Islet precursor cell (in vitro differentiated cells): Measurements from ENCODE around the gene SLC12A3.
"Not testable (repeated sequence)": the region's sequence is repeated elsewhere in the genome, so short reads cannot be mapped to it uniquely, and the experiment has no call there.

ENCODE experiments used
- DNase-seq: peaks from one replicate; pipeline ENCODE4 v3.0.0-alpha.2; 2018

The SLC12A3 gene

DNA sequence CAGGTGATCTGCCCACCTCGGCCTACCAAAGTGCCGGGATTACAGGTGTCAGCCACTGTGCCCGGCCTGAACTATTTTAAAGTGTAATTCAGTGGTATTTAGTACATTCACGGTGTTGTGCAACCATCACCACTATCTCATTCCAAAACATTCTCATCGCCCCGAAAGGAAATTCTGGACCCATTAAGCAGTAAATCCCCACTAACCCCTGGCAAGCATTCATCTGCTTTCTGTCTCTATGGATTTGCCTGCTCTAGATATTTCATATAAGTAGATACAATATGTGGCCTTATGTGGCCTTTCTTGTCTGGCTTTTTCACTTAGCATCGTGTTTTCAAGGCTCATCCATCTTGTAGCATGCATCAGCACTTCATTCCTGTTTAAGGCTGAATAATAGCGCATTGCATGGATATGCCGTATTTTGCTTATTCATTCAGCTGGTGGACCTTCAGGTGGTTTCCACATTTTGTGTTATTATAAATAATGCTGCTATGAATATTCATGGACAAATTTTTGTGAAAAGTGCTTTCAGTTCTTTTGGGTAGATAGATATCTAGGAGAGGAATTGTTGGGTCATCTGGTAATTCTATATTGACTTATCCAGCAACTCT, 58.6 kb downstream of the SLC12A3 start:
- no peak for DNase-seq

DNA sequence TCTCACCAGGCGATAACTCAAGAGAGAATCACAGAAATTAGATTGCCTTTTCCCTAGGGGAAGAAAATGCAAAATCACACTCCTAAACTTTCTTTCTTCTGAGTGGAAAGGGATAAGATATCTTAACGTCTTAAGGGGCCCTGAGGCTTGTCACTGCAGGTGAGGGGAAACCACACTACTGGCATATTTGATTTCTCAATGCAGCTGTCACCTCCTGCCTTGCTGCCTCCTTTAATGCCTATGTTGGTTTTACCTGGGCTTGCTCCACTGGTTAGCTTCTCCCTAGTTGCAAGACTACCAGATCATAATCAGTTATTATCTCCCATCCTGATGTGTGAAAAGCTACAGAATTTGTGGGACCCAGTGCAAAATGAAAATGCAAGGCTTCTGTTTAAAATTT, 62.5 kb downstream of the SLC12A3 start:
- DNase-seq = no peak

DNA sequence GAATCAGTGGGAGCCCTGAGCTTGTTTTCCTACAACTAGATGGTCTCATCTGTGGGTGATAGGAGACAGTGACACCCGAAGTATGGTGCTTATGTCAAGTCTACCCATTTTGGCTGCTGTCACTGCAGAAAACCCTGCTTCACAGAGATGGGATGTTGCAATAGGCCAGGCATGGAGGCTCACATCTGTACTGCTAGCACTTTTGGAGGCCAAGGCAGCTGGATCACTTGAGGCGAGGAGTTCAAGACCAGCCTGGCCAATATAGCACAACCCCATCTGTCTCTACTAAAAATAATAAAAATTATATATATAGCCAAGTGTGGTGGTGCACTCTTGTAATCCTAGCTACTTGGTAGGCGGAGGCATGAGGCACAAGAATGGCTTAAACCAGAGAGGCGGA, 64.6 kb downstream of the SLC12A3 start:
- DNase-seq = no peak

DNA sequence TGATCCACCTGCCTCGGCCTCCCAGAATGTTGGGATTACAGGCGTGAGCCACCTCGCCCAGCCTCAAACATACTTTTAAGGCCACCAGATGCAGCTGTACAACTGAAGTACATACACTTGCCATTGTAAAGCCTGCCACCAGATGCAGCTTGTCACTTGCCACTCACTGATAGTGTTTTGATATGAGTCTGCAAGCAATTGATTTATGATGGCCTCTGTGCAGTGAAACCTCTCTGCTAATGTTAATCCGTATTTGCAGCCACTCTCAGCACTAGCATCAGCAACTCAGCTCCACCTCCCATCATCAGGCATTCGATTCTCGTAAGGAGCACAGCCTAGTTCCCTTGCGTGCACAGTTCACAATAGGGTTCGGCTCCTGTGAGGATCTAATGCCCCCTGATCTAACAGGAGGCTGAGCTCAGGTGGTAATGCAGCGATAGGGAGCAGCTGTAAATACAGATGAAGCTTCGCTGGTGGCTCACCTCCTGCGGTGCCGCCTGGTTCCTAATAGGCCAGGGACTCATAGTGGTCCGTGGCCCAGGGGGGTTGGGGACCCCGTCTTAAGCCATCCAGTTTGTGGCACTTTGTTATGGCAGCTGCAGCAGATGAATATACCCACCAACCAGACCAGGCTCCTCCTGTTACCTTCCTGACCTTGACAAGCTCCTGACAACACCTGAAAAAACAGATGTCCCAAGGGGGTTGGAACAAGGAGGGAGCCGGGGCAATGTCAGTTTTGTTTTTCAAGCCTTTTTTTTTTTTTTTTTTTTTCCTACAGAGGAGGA, 65.7 kb downstream of the SLC12A3 start:
- DNase-seq = no peak

DNA sequence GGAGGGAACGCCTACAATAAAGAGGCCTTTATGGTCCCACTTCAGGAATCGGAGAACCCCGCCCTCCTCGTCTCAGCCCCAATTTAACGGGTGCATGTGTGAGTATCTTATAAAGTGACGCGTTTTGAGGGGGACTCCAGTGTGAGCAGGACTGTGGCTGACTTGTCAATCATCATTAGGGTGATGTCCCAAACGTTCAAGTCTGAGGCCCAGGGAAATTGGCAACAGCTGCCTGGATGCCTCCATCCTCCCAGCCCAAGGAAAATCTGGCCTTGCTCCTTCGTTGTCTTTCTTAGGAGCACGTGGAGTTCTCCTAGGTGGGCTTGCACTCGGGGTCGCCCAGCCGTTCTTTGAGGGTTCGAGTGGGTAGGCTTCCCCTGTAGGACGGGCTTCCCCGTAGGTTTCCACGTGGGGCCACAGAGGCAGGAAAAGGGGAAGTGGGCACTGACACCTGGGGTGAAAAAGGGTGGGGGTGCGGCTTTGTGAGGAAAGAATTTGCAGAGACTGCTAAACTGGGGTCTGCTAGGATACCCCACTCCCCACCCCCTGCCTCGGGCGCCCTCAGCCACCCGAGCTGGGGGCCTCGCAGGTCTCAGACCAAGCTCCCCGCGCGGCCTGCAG, 66.4 kb downstream of the SLC12A3 start:
- no peak for DNase-seq

DNA sequence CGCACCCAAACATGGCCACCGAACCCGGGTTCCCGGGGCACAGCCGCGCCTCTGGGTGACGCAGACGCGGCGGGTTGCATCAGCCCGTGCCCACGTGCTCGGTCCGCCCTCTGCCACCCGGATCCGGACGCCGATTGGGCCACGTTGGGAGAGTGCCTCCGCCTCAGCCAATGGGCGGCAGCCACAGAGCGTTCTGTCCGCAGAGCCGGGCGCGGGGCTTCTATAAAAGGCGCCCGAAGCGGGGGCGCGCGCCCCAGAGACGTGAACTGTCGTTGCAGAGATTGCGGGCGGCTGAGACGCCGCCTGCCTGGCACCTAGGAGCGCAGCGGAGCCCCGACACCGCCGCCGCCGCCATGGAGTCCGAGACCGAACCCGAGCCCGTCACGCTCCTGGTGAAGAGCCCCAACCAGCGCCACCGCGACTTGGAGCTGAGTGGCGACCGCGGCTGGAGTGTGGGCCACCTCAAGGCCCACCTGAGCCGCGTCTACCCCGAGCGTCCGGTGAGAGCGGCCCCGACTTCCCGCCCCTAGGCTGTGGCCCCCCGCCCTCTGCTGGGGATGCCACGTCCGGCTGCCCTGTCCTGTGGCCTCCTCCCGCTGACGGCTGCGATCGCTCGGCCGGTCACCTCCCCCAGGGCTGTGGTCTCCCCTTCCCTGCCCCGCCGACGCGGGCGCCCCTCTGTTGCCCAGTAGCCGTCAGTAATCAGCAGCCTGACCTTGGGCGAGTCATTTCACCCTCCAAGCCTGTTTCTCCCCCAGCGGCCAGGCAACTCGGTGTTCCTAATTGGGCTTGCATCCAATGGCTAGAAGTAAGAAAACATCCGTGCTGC, 67.1 kb downstream of the SLC12A3 start, which contains the start of gene HERPUD1:
Gene HERPUD1, plus strand, starts transcription at position 251 of the 829 bp plus-strand sequence. Its CDS starts 103 bp downstream, at position 354.
- DNase-seq = peak; percentile 99

DNA sequence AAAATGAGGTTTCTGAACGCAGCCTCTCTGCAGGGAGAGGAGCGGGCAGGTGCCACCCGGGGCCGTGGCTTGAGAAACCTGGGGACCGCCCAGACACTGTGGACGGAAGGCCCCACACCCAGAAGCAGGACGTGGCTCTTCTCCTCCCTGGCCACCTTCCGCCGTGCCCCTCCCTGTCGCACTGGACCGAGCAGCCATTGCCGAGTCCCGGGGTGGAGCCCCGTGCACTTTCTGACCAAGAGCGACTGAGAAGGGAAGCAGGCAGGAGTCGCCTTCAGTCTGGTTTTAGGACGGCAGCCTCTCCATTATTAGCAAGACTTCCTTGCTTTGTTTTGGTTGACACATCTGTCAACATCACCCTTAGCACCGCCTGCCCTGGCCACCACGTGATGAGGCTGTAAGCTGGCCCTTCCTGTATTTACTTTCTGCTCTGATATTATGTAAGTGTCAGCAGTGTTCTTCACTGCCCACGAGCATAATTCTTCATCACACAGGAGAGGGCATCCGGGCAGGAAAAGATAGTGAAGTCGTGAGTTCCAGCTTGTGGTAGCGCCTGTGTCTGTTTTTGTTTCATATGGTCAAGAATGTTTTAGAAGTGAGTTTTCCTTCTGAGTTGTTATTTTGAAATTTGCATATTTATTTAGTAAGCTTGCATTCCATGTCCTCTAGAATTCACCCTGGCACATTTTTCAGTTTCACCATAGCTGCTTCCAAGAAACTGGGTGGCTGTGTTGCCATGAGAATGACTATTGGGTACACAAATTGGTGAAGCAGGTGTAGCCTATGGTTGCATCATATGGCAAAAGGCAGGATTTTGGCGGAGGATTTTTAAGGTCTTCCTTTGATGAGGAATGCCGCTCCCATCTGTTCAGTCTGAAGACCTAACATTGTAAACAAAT, 68.0 kb downstream of the SLC12A3 start:
- DNase-seq = peak; percentile 75

DNA sequence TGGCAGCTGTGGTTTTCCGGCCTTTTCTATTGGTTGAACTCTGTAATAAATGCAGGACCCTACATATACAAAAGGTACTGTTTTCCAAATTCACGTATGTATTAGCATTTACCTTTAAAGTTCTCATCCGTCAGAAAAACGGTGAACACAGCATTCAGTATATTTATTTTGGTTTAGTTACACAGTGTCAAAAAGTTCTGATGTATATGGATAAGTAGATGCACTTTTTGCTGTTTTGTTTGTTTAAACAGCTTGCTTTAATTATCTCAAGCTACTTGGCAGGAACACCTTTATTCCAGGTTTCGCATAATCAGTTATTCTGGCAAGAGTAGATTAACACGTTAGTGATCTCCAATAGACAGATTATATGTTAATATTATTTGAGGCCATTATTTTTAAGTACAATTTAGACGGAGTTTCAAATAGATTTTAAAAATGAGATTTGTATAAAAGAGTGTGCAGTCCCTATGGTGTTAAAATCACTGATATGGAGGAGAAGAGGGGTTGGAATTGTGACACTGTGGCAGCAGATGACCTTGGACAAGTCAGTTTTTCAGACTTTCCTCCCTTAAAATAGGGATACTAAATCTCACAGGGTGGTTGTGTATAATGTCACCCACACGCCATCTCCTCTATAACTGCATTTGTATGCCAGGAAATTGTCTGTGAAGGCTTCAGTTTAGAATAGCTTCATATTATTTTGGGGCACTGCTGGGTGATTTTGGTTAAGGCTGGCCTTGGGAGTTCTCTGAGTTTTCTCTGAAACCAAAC, 69.0 kb downstream of the SLC12A3 start:
- DNase-seq = no peak

DNA sequence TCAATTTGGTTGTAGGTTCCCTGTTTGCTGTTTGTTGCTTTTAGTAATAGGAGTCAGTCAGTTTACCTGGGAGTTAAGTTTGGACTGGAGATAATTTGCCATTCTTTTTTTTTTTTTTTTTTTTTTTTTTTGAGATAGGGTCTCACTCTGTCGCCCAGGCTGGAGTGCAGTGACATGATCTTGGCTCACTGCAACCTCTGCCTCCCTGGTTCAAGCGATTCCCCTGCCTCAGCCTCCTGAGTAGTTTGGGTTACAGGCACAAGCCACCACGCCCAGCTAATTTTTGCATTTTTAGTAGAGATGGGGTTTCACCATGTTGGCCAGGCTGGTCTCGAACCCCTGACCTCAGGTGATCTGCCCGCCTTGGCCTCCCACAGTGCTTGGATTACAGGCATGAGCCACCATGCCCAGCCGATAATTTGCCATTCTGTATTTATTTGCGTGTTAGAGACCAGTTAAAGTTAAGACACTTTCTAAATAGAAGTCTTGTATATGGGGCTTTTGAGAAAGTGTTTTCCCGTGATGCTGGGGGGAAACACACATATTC, 69.7 kb downstream of the SLC12A3 start:
- not testable (repeated sequence) for DNase-seq

DNA sequence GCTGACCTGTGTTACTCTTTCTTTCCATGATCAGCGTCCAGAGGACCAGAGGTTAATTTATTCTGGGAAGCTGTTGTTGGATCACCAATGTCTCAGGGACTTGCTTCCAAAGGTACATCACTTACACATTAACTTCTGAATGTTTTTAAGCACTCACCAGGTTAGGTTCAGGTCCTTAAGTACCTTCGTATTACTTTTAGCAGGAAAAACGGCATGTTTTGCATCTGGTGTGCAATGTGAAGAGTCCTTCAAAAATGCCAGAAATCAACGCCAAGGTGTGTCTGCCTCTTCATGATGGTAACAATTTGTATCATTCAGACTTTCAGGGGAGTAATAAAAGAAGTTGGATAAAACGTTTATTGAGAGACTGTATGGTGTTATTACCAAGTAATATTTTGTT, 70.2 kb downstream of the SLC12A3 start:
- DNase-seq = no peak

DNA sequence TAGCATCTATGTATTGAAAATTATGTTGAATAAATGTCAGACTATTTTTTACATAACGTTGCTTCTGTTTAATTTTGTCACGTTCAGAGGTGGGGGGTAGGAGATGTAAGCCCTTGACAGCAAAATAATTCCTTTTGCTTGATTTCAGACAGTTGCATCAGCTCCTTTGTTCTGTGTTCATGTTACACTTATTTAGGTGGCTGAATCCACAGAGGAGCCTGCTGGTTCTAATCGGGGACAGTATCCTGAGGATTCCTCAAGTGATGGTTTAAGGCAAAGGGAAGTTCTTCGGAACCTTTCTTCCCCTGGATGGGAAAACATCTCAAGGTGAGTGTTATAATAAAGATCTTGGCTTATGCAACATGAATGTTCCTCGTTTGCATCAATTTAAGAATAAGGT, 71.5 kb downstream of the SLC12A3 start:
- DNase-seq = no peak

DNA sequence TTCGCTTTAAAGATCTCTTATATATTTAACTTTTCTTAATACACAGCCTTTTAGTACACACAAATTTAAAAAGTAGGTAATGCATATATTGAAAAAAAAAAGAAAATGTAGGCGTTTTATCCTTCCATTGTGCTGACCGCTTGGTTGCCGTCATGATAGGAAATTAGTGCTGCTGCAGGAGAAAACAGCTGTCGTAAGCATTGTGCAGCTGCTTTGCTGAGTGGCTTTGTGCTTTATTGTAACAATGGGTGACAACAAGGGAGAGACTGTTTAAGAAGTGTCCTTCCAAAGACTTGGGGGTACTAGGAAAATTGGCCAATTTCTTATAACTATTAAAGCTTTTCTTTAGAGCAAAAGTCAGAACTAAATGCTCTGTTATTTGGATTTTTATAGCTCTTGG, 71.9 kb downstream of the SLC12A3 start:
- DNase-seq = no peak

DNA sequence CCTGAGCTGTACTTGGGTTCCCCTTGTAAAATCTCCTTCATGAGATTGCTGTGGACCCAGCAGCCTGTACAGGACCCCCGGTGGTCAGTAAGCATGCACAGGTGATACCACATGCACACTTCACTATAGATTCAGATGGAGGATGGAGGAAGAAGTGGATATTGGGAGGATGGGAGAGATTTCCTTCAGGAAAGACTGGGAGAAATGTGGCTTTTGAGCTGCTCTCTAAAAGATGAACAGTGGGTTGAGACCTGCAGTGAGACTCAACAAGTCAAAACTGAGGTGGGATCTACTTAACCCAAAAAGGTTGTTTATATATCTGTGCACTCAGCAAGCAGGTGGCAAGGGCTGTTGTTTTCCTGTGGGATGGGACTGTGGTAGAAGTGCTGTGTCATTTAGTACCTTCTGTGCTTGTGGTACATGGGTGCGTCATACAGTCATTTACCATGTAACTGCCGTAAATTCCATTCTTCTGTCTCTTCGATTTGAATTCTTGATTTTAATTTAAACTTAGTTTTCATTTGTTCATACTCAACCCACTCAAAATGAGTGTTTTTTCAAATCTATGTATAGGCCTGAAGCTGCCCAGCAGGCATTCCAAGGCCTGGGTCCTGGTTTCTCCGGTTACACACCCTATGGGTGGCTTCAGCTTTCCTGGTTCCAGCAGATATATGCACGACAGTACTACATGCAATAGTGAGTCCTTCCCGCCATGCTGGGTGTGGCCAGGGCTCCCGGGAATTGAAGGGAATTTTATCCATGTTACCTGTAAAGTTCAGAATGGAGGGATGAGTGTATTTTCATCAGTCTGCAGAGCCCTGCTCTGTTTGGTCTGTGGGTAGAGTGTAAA, 73.9 kb downstream of the SLC12A3 start:
- no peak for DNase-seq

DNA sequence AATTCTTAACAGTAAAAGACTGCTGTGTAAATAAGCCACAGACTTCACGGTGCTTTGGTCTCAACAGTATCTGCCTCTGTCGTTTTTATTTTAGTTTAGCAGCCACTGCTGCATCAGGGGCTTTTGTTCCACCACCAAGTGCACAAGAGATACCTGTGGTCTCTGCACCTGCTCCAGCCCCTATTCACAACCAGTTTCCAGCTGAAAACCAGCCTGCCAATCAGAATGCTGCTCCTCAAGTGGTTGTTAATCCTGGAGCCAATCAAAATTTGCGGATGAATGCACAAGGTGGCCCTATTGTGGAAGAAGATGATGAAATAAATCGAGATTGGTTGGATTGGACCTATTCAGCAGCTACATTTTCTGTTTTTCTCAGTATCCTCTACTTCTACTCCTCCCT, 74.8 kb downstream of the SLC12A3 start:
- no peak for DNase-seq

DNA sequence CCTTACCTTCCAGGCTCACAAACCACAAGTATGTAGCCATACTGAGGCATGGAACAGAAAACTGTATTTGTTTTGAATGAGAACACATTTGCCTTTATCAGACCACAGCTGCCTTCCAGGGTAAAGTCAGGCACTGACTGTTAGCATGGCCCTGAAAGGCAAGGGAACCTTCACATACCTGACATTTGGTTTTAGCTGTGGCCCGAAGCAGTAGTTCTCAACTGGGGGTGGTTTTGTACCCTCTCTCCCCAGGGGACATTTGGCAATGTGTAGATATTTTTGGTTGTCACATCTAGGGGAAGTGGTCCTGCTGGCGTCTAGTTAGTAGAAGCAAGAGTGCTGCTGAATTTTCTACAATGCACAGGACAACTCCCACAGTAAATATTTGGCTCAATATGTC, 76.1 kb downstream of the SLC12A3 start:
- DNase-seq = no peak

DNA sequence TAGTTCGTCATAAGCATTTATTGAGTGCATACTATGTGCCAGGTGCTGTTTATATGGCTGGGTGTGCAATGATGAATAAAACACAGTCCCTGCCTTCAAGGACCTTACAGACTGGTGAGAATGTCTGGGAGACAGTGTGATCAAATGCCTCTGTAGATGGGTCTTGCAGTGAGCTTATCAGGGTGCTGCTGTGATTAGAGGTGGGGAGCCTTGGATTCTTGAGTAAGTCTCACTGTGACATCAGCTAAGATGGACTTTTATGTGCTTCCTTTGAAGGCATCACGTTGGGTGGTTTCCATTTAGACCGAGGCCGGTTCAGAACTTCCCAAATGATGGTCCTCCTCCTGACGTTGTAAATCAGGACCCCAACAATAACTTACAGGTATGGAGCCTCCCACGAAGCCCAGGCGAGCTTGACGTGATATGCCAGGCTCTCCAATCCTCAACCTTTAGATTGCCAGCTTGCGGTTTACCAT, 76.9 kb downstream of the SLC12A3 start:
- no peak for DNase-seq

DNA sequence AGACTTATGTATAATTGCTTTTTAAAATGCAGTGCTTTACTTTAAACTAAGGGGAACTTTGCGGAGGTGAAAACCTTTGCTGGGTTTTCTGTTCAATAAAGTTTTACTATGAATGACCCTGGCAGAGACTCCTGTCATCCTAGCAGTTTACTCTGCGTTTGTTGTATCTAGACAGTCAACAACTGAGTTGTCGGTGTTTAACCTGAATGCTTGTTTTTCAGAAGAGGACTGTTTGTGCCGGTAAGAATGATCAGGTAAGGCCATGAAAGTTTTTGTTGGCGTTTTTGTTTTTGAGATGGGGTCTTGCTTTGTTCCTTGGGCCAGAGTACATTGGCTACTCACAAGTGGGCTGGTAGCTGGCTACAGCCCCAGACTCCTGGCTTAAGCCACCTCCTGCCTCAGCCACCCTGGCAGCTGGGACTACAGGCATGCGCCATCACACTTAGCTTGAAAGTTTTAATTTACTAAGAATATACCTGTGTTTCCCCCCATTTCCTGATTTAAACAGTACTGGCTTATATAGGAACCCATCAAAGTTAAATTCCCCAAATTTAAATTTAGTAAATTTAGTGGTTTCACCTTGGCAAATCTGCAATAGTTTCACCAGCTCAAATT, 78.9 kb downstream of the SLC12A3 start:
- DNase-seq = no peak

DNA sequence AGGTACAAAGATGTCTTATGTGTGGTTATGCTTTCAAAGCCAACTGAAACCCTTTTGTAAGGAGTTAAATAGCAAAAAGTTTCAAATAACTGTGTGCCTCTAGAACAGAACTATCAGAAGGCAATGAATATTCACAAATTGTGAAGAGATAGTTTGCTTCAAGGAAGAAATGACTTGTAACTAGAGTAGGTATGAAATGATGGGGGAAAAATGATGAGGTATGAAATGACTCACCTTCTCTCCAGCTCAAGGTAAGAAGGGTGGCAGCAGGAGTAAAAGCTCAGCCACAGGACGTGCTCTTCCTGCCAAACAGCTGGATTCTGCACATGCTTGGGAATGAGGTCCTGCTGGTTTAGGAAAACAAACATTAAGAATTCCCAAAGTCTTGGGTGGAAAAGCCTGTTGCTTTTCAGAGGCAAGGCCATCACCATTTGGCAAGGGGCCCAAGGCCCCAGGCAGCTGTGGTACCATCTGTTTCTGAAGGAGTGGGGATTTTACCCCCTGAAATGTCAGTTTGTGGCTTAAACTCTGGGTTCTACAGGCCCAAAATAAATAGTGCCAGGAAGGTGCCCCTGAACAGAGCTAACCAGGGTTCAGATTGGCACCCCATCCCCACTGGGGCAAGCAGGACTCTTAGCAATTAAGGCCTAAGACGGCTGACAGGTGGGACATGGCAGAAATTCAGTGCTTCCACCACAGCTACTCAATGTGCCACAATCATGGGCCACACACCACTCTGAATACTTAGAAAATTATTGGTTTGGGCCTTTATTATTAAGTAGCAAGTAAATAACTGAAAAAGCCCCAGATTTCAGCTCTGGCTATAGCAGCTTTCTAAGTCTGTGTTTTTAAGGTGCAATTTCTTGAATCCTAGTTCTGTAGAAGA, 80.2 kb downstream of the SLC12A3 start:
- no peak for DNase-seq
